LNCaP clone FGC (cell line): ENCODE measurements around the gene C3orf62.

Experiments
- DNase-seq: peaks from one replicate; pipeline ENCODE4 v3.0.0-alpha.2; 2011; ENCODE audit warnings: low read depth
- H3K4me3 ChIP-seq: 2 replicates; pipeline ENCODE4 v1.5.1; 2011; ENCODE audit warnings: mild to moderate bottlenecking, low read depth, low read length, control low read depth
- CTCF ChIP-seq: IDR thresholded peaks from 2 replicates; pipeline ENCODE4 v1.5.1; 2012; ENCODE audit warnings: mild to moderate bottlenecking; ENCODE audit not compliant: control insufficient read depth, insufficient read depth; ENCODE audit errors: extremely low read depth

The C3orf62 gene

GRCh38 chr3:49283997-49284396, 7.0 kb upstream of the C3orf62 start:
- no peak overlapping the region for H3K4me3 ChIP-seq
- no peak for TF ChIP-seq CTCF
- DNase-seq: no peak

- TF ChIP-seq CTCF: no peak
- no peak overlapping the region for H3K4me3 ChIP-seq
- DNase-seq: no peak
Observed at GRCh38 chr3:49279376-49279775, 2.3 kb upstream of the C3orf62 start.

- DNase-seq: no peak
- TF ChIP-seq CTCF: no peak
- H3K4me3 ChIP-seq: no peak overlapping the region
Observed at GRCh38 chr3:49278548-49278947, 1.5 kb upstream of the C3orf62 start.

GRCh38 chr3:49277383-49277775, 347 bp upstream of the C3orf62 start:
- no peak for TF ChIP-seq CTCF
- peak; percentile 44 for DNase-seq
- peak overlapping the region; percentile 58 for H3K4me3 ChIP-seq

GRCh38 chr3:49273825-49274532, 3.1 kb downstream of the C3orf62 start:
- no peak for TF ChIP-seq CTCF
- DNase-seq: no peak
- no peak overlapping the region for H3K4me3 ChIP-seq

GRCh38 chr3:49271047-49271446, 6.0 kb downstream of the C3orf62 start:
- DNase-seq: no peak
- H3K4me3 ChIP-seq: no peak overlapping the region
- TF ChIP-seq CTCF: no peak

GRCh38 chr3:49270156-49270500, 6.9 kb downstream of the C3orf62 start:
- DNase-seq: no peak

More at GRCh38 chr3:49270156-49270500, 6.9 kb downstream of the C3orf62 start:
- no peak overlapping the region for H3K4me3 ChIP-seq
- TF ChIP-seq CTCF: no peak
